K562 (cell line): ENCODE data around the gene VWA5B1. TPM values are rescaled to one million over a fixed set of nuclear protein-coding genes. Genes with fewer than 3 reads are reported as not detected.

Experiments
- ATAC-seq: fragments of 200-7000 bp; cut with Tn5 transposase; 3 replicates; pipeline ENCODE4 v1.9.1; 2020; ENCODE audit warnings: moderate library complexity
- BruUV-seq: library from RNA; stranded (reverse); fragments of 400-500 nt; replicated peaks from 2 replicates; lab custom pipeline; 2021; lab: Mats Ljungman, UMichigan
- CTCF ChIA-PET: fragments of 300-600 bp; formaldehyde crosslinking; extraction: SDS; loops from one replicate; lab custom pipeline; 2021; ENCODE audit warnings: low intra/inter-chr PET ratio; lab: Yijun Ruan, JAX
- POLR2A ChIA-PET: fragments of 300-600, 350-650 bp; sonication (Branson Sonifier 250); formaldehyde crosslinking; extraction: SDS; loops from one replicate; lab custom pipeline; 2021; ENCODE audit warnings: antibody characterized with exemption, inconsistent platforms; lab: Yijun Ruan, JAX
- DNase-seq, 4 experiments: peaks; one replicate each; pipeline versions ENCODE4 v3.0.0 to v3.0.0-alpha.2; 2011 to 2018; ENCODE audit warnings: low spot score in 3 of 4, mixed read lengths in 3 of 4; ENCODE audit errors: extremely low read depth in 1 of 4
- FAIRE-seq: peaks from 2 replicates; lab custom pipeline; 2011; peaks lifted over from hg19 to GRCh38; lab: Jason Lieb, UNC
- H2AFZ ChIP-seq: 2 replicates; pipeline ENCODE4 v1.6.0; 2011; ENCODE audit warnings: low read depth, low read length, control low read depth, inconsistent platforms
- H3K27ac ChIP-seq: fragments of 200-600 bp; 3 replicates; pipeline ENCODE4 v1.8.0; 2011; ENCODE audit warnings: low read depth, mild to moderate bottlenecking, control low read depth, inconsistent platforms, low read length, moderate library complexity, mixed read lengths; ENCODE audit errors: extremely low read depth
- H3K27me3 ChIP-seq, 2 experiments: fragments of 300-600 bp in 1 of 2; 2 replicates in 1 of 2; 3 replicates in 1 of 2; pipeline versions ENCODE4 v1.6.0 to v1.8.0; 2011; ENCODE audit warnings: inconsistent platforms in 2 of 2, low read length in 2 of 2, mild to moderate bottlenecking in 1 of 2, mixed read lengths in 1 of 2, moderate library complexity in 1 of 2; ENCODE audit not compliant: control insufficient read depth in 2 of 2, insufficient read depth in 2 of 2
- H3K36me3 ChIP-seq: fragments of 300-600 bp; 3 replicates; pipeline ENCODE4 v1.8.0; 2011; ENCODE audit warnings: mild to moderate bottlenecking, low read length, inconsistent platforms; ENCODE audit not compliant: control insufficient read depth, insufficient read depth
- H3K4me1 ChIP-seq, 2 experiments: fragments of 200-600 bp in 1 of 2; replicated peaks in 1 of 2; 2 replicates in 1 of 2; 3 replicates in 1 of 2; pipeline versions ENCODE4 v1.5.1 to v1.8.0; 2011; ENCODE audit warnings: inconsistent platforms in 2 of 2, low read length in 2 of 2, mild to moderate bottlenecking in 1 of 2, mixed read lengths in 1 of 2, moderate library complexity in 1 of 2; ENCODE audit not compliant: control insufficient read depth in 2 of 2, insufficient read depth in 2 of 2
- H3K4me2 ChIP-seq: 2 replicates; pipeline ENCODE4 v1.6.1; 2011; ENCODE audit warnings: low read length, control low read depth, inconsistent platforms, mixed read lengths; ENCODE audit not compliant: insufficient read depth
- H3K4me3 ChIP-seq: fragments of 200-600 bp; sonication (generic), shearing (Covaris generic); 2 replicates; pipeline ENCODE4 v1.5.1; 2016; ENCODE audit warnings: control low read depth, inconsistent platforms
- H3K79me2 ChIP-seq: fragments of 200-600 bp; 3 replicates; pipeline ENCODE4 v1.8.0; 2011; ENCODE audit warnings: low read length, inconsistent platforms; ENCODE audit not compliant: control insufficient read depth, insufficient read depth
- H3K9ac ChIP-seq, 2 experiments: 2 replicates each; pipeline versions ENCODE4 v1.6.0 to v1.6.1; 2011; ENCODE audit warnings: low read depth in 2 of 2, low read length in 2 of 2, control low read depth in 1 of 2, inconsistent platforms in 1 of 2, mild to moderate bottlenecking in 1 of 2, mixed read lengths in 1 of 2; ENCODE audit not compliant: insufficient read depth in 1 of 2
- H3K9me1 ChIP-seq: one replicate; pipeline ENCODE4 v1.6.0; 2011; ENCODE audit warnings: inconsistent platforms, mild to moderate bottlenecking, low read length, moderate library complexity; ENCODE audit not compliant: control insufficient read depth, insufficient read depth
- H3K9me3 ChIP-seq: replicated peaks from 2 replicates; pipeline ENCODE4 v1.5.1; 2011; ENCODE audit warnings: low read depth, low read length, inconsistent platforms; ENCODE audit not compliant: control insufficient read depth, insufficient read depth
- H4K20me1 ChIP-seq: replicated peaks from 2 replicates; pipeline ENCODE4 v1.6.1; 2011; ENCODE audit warnings: low read length, inconsistent platforms, mixed read lengths; ENCODE audit not compliant: control insufficient read depth, insufficient read depth
- FOXJ2 ChIP-seq: fragments of 200-800 bp; sonication (Bioruptor generic); IDR thresholded peaks from 2 replicates; pipeline ENCODE4 v1.6.1; 2016; ENCODE audit warnings: missing genetic modification characterization, missing compliant biosample characterization
- ILK ChIP-seq: fragments of 450-650 bp; IDR thresholded peaks from 2 replicates; pipeline ENCODE4 v1.6.1; 2016; ENCODE audit warnings: missing genetic modification characterization, low read depth, mild to moderate bottlenecking, missing compliant biosample characterization, moderate library complexity, borderline replicate concordance
- PHB ChIP-seq: fragments of 250-450 bp; sonication (Bioruptor Pico); IDR thresholded peaks from 2 replicates; pipeline ENCODE4 v1.5.0; 2021
- WGBS: fragments of 100-300 bp; shearing (Covaris generic); methylation state at CpG from one replicate; pipeline ENCODE4 v1.1.6; 2016; ENCODE audit warnings: low coverage, mixed read lengths; ENCODE audit not compliant: insufficient coverage; ENCODE audit errors: missing lambda C conversion rate; 5-methylcytosine and 5-hydroxymethylcytosine counted together
- in situ Hi-C: fragments of 300-500 bp; cut with MboI; formaldehyde crosslinking; loops from 4 replicates; pipeline ENCODE4 v1.15.0; 2018; ENCODE audit warnings: inconsistent platforms, mixed read lengths
- intact Hi-C: fragments of 100-400 bp; cut with micrococcal nuclease; formaldehyde crosslinking; loops from 2 replicates; pipeline ENCODE4 v1.14.2; 2022
- polyA plus RNA-seq, 8 experiments: library from polyadenylated mRNA; depleted of rRNA in 4 of 8; stranded (reverse) in 5 of 8; unstranded in 3 of 8; fragments of >200 nt; fragmentation: Nextera tagmentation in 2 of 8; fragmentation: Illumina TruSeq in 1 of 8; extraction: Ambion mirVana in 2 of 8; extraction: Trizol in 1 of 8; gene quantifications; 2 replicates each; pipeline versions ENCODE4 v1.2.1 to v1.2.3, GENCODE V29; 2011 to 2014; ENCODE audit warnings: inconsistent platforms in 1 of 8, missing spikeins in 1 of 8
- total RNA-seq, 7 experiments: library from RNA; depleted of rRNA in 6 of 7; stranded (reverse); fragments of >200 nt in 6 of 7; fragmentation: Illumina TruSeq in 2 of 7; extraction: Trizol in 2 of 7; gene quantifications; 2 replicates each; pipeline versions ENCODE4 v1.2.1 to v1.2.3, GENCODE V29; 2011 to 2021; ENCODE audit warnings: low replicate concordance in 1 of 7

VWA5B1 gene
- total and polyA plus RNA-seq, 9 of the 15 experiments (the other 6 are each of a cell fraction or from before 2014, with no cell fraction given) = not detected

- no peak overlapping the region for H3K9ac ChIP-seq
- no peak overlapping the region for H3K27ac ChIP-seq
- no peaks in the 10 kb centered on the region for H3K9me3 ChIP-seq
- BruUV-seq = no TSS peak
- H2AFZ ChIP-seq = no peak overlapping the region
- H3K36me3 ChIP-seq = no peaks in the 10 kb centered on the region
- TF ChIP-seq PHB (CRISPR knock-in tag) = no peak
- no peak for TF ChIP-seq FOXJ2 (tag)
- ATAC-seq = no peak
- peaks cover 0 to 14% of the 10 kb centered on the region in 2 experiments; a peak in 2 of 5 replicates for H3K4me1 ChIP-seq
- 5% methylated on average over 7 of the region's 7 CpGs for WGBS
- in situ Hi-C loops (no loop called here), intact Hi-C loops (no loop called here)
- H3K4me2 ChIP-seq = no peak overlapping the region
- no peaks in the 10 kb centered on the region for H3K79me2 ChIP-seq
- no peak for DNase-seq
- no peak overlapping the region for H3K4me3 ChIP-seq
- H4K20me1 ChIP-seq = no peaks in the 10 kb centered on the region; the same call in 1 of the 2 replicates
- no peak for FAIRE-seq
- peaks cover 5 to 31% of the 10 kb centered on the region in 2 experiments; a peak in 2 of 5 replicates for H3K27me3 ChIP-seq
- ChIA-PET CTCF (no interaction called here), POLR2A (no interaction called here)
- no peaks in the 10 kb centered on the region for H3K9me1 ChIP-seq
These were observed 54.1 kb downstream of the VWA5B1 start for GRCh38 chr1:20344738-20345137.

- POLR2A ChIA-PET = no interaction called here
- Histone ChIP-seq H3K4me2 (no peak overlapping the region), H2AFZ (no peak overlapping the region)
These were observed 54.7 kb downstream of the VWA5B1 start for GRCh38 chr1:20345419-20345818.

More at GRCh38 chr1:20345419-20345818, 54.7 kb downstream of the VWA5B1 start:
- BruUV-seq = no TSS peak
- Histone ChIP-seq H3K9me1 (no peaks in the 10 kb centered on the region), H3K9ac (no peak overlapping the region), H3K36me3 (no peaks in the 10 kb centered on the region), H3K9me3 (no peaks in the 10 kb centered on the region), H3K27me3 (peaks cover 10 to 33% of the 10 kb centered on the region in 2 experiments; a peak in 2 of 5 replicates), H4K20me1 (no peaks in the 10 kb centered on the region; the same call in 1 of the 2 replicates), H3K27ac (no peak overlapping the region), H3K79me2 (no peaks in the 10 kb centered on the region), H3K4me3 (no peak overlapping the region), H3K4me1 (peaks cover 0 to 14% of the 10 kb centered on the region in 2 experiments; a peak in 2 of 5 replicates)
- intact Hi-C loops (no loop called here), in situ Hi-C loops (no loop called here)
- CTCF ChIA-PET = no interaction called here
- ATAC-seq (no peak), FAIRE-seq (no peak), DNase-seq (no peak)
- WGBS = 3% methylated on average over 13 of the region's 13 CpGs
- TF ChIP-seq ILK (tag) = no peak
